ENCODE measurements around the gene AEBP1.

The AEBP1 gene

DNA sequence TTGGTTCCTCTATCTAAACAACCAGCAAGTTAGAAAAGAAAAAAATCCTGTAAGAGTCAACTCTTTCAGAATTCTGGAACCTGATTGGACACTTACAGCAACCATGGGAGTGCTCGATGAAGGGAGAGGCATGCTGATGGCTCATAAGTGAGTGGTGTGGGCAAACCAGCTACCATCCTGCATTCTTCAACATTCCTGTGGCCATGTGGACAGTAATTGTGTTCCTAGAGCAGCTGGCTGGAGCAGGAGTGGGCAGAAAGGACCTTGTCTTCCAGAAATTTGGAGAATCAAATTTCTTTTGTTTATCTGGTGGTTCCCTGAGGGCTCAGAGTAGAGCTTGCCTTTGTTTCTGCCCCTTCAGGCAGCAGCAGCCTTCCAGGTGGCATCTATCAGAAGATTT lies 59.4 kb downstream of the AEBP1 start:
- Histone ChIP-seq H3K4me3 (ENCODE audit: low read depth in 1 of 2, low read length in 2 of 2) (no peak overlapping the region), H2AFZ (ENCODE audit: low read depth, low read length) (no peak overlapping the region), H3K9me3 (ENCODE audit: insufficient read depth, low read length, severe bottlenecking) (no peaks in the 10 kb centered on the region), H3K79me2 (ENCODE audit: insufficient read depth, low read length) (no peaks in the 10 kb centered on the region), H3K4me2 (ENCODE audit: insufficient read depth, low read length) (no peak overlapping the region), H4K20me1 (ENCODE audit: insufficient read depth, low read length) (no peaks in the 10 kb centered on the region; the same call in 1 of the 2 replicates), H3K27ac (ENCODE audit: low read length) (no peak overlapping the region), H3K4me1 (ENCODE audit: insufficient read depth, low read length) (peaks cover 4% of the 10 kb centered on the region; the same call in 1 of the 2 replicates), H3K9ac (ENCODE audit: low read depth, low read length) (no peak overlapping the region), H3K36me3 (ENCODE audit: insufficient read depth, low read length) (no peaks in the 10 kb centered on the region), H3K27me3 (ENCODE audit: insufficient read depth, low read length, poor library complexity) (no peaks in the 10 kb centered on the region)
- no peak for TF ChIP-seq EZH2 (IDR thresholded peaks at IDR 0.05; ENCODE audit: borderline replicate concordance, low read depth, low read length, severe bottlenecking)
- TF ChIP-seq, protein P1, sequence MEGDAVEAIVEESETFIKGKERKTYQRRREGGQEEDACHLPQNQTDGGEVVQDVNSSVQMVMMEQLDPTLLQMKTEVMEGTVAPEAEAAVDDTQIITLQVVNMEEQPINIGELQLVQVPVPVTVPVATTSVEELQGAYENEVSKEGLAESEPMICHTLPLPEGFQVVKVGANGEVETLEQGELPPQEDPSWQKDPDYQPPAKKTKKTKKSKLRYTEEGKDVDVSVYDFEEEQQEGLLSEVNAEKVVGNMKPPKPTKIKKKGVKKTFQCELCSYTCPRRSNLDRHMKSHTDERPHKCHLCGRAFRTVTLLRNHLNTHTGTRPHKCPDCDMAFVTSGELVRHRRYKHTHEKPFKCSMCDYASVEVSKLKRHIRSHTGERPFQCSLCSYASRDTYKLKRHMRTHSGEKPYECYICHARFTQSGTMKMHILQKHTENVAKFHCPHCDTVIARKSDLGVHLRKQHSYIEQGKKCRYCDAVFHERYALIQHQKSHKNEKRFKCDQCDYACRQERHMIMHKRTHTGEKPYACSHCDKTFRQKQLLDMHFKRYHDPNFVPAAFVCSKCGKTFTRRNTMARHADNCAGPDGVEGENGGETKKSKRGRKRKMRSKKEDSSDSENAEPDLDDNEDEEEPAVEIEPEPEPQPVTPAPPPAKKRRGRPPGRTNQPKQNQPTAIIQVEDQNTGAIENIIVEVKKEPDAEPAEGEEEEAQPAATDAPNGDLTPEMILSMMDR (IDR thresholded peaks at IDR 0.05; ENCODE audit: borderline replicate concordance, extremely low read depth, low read length, poor library complexity, severe bottlenecking): no peak
- ATAC-seq (ENCODE audit: insufficient read depth, low read depth) (no peak), DNase-seq (no peak)

Data from DND-41 (cell line).